ENCODE data around the gene TIAM2.
A peak's percentile ranks its signal among the peaks of the same experiment; 100 is the strongest.

TIAM2 gene

GRCh38 chr6:155269765-155270164 is 274.6 kb downstream of the TIAM2 start:
- no peak overlapping the region for H3K4me3 ChIP-seq (ENCODE audit: low read depth, low read length)
- TF ChIP-seq, protein P1, sequence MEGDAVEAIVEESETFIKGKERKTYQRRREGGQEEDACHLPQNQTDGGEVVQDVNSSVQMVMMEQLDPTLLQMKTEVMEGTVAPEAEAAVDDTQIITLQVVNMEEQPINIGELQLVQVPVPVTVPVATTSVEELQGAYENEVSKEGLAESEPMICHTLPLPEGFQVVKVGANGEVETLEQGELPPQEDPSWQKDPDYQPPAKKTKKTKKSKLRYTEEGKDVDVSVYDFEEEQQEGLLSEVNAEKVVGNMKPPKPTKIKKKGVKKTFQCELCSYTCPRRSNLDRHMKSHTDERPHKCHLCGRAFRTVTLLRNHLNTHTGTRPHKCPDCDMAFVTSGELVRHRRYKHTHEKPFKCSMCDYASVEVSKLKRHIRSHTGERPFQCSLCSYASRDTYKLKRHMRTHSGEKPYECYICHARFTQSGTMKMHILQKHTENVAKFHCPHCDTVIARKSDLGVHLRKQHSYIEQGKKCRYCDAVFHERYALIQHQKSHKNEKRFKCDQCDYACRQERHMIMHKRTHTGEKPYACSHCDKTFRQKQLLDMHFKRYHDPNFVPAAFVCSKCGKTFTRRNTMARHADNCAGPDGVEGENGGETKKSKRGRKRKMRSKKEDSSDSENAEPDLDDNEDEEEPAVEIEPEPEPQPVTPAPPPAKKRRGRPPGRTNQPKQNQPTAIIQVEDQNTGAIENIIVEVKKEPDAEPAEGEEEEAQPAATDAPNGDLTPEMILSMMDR (IDR thresholded peaks at IDR 0.05; ENCODE audit: low read depth, low read length), result no peak
- in situ Hi-C loops (cut with HindIII; ENCODE audit: low sequenced_read_pairs), result no loop called here
- DNase-seq (ENCODE audit: low read depth, low spot score), result no peak

GRCh38 chr6:155270561-155271091 is 275.5 kb downstream of the TIAM2 start:
- no peak overlapping the region for H3K4me3 ChIP-seq (ENCODE audit: low read depth, low read length)
- DNase-seq (ENCODE audit: low read depth, low spot score), result no peak
- TF ChIP-seq, protein P1 (IDR thresholded peaks at IDR 0.05; ENCODE audit: low read depth, low read length), result no peak
- in situ Hi-C loops (cut with HindIII; ENCODE audit: low sequenced_read_pairs), result no loop called here

- TF ChIP-seq, protein P1 (IDR thresholded peaks at IDR 0.05; ENCODE audit: low read depth, low read length), result no peak
- H3K4me3 ChIP-seq (ENCODE audit: low read depth, low read length), result no peak overlapping the region
- no peak for DNase-seq (ENCODE audit: low read depth, low spot score)
- in situ Hi-C loops (cut with HindIII; ENCODE audit: low sequenced_read_pairs), result no loop called here
These were observed 276.0 kb downstream of the TIAM2 start for GRCh38 chr6:155271145-155271544.

DNA sequence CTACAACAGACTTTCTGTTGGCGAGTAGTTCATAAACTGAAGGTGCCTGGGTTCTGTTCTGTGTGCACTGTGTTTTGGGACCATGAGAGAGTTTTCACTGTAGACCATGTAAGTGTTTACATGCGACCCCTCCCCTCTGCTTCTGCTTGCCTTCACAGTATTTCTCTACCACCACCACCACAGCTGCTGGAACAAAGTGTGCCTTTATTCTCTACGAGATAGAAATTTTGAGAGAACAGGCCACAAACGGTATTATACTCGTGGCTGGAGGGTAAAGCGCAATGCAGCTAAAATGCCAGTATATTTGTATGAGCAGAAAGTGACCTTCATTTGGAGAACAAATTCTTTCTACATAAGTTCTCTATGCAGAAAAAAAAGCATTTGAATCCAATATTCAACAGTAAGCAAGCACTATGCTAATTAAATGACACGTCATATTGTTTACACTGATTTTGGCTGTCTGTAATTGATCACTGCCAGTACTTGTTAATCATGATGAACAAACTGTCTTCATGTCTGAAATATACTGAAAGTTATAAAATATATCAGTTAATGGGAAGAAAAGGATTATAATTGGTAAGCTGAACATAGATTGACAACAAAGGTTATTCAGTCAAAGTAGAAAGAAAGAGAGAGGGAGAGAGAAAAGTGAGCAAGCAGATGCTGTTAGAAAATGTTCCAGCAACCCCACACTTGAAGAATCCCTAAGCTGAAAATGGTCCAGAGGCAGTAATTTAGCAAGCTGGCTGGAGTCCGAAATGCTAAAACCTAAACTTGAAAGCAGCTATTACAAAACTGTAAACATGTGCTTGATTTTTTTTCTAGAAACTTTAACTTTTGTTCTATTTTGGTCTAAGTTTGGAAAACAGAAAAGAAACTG is 277.5 kb downstream of the TIAM2 start:
- no peak for DNase-seq (ENCODE audit: low read depth, low spot score)
- H3K4me3 ChIP-seq (ENCODE audit: low read depth, low read length), result no peak overlapping the region
- TF ChIP-seq, protein P1 (IDR thresholded peaks at IDR 0.05; ENCODE audit: low read depth, low read length), result no peak
- in situ Hi-C loops (cut with HindIII; ENCODE audit: low sequenced_read_pairs), result no loop called here

DNA sequence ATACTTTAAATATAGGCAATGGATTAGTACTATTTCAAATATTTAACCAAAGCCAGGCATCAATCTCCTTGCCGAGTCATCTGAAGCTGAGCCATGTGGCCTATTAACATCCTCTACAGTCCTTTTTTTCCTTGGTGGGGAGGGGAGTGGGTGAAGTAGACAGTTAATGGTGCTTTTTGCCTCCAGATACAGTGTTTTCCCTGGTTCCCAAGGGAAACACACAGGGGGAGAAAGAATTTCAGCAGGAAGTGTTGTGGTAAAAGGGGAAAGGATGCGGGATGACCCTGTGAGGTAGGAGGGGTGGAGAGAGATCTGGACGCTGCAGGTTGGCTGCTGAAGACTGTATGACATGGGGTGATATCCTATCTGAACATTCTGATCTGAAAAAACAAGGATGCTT is 278.3 kb downstream of the TIAM2 start:
- peak; percentile 97 for DNase-seq (ENCODE audit: low read depth, low spot score)
- TF ChIP-seq, protein P1 (IDR thresholded peaks at IDR 0.05; ENCODE audit: low read depth, low read length), result no peak
- in situ Hi-C loops (cut with HindIII; ENCODE audit: low sequenced_read_pairs), result no loop called here
- no peak overlapping the region for H3K4me3 ChIP-seq (ENCODE audit: low read depth, low read length)

DNA sequence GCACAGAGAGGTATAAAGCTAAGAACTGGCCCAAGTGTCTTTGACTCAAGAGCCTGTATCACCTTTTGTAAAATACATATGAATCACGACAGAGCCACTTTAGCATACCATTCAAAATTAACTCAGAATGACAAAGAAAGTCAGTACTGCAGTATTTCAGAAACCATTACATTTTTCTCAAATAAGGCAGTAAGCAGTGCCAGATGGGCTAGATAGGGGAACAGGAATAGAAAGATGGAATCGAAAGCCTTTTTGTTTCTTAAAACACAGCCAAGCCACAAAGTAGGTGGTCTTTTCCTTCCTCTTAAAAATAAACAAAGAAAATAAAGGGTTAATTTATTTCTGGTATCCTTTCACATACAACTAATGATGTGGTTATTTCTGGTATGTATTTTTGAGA is 279.0 kb downstream of the TIAM2 start:
- no peak overlapping the region for H3K4me3 ChIP-seq (ENCODE audit: low read depth, low read length)
- DNase-seq (ENCODE audit: low read depth, low spot score), result peak; percentile 58
- TF ChIP-seq, protein P1 (IDR thresholded peaks at IDR 0.05; ENCODE audit: low read depth, low read length), result no peak
- in situ Hi-C loops (cut with HindIII; ENCODE audit: low sequenced_read_pairs), result no loop called here
